Measurements from ENCODE around the gene MFF.

DNA sequence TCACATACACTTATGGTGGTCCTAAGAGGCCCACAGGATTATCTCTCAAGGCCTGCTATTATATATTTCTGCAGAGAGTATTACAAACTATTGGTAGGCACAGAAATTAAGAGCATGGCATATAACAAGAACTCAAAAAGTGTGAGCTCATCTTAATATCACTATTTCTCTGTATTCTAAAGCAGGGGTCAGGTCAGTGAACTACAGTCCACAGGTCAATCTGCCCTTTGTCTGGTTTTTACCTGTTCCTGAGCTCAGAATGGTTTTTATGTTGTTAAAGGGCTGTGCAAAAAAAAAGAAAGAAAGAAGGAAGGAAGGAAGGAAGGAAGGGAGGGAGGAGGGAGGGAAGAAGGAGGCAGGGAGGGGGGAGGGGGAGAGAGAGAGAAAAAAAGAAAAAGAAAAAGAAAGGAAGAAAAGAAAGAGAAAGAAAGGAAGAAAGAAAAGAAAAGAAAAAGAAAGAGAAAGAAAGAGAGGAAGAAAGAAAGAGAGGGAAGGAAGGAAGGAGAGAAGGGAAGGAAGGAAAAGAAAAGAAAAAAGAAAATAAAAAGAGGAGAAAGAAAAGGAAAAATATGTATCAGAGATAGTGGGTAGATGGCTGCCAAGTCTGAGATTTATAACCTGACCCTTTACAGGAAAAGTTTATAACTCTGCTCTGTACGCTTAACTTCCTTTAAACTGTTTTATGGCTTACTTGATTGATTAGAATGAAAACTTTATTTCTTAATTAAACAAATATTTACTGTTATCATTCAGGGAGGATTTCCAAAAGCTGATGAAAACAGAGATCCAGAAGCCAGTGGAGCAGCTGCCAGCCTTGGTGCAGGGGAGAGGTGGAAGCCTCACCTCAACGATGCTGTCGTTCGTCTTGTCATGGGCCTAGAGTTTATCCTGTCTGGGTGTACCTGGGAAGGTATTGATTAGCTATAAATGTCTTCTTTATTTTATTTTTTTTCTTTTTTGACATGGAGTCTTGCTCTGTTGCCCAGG lies 73.9 kb downstream of the MFF start:
- TF ChIP-seq FOS (IDR thresholded peaks at IDR 0.05; ENCODE audit: low read depth, low read length) (no peak), RAD21 (IDR thresholded peaks at IDR 0.05; ENCODE audit: low read length) (no peak)
